ENCODE measurements around the gene STIM2. TPM values are rescaled to one million over a fixed set of nuclear protein-coding genes. Genes with fewer than 3 reads are reported as not detected.

STIM2 gene
- total and polyA plus RNA-seq, 10 of the 15 experiments (the other 5 are each of a cell fraction or from before 2014, with no cell fraction given), result 4.7 to 41.5 (median 16.9) TPM

DNA sequence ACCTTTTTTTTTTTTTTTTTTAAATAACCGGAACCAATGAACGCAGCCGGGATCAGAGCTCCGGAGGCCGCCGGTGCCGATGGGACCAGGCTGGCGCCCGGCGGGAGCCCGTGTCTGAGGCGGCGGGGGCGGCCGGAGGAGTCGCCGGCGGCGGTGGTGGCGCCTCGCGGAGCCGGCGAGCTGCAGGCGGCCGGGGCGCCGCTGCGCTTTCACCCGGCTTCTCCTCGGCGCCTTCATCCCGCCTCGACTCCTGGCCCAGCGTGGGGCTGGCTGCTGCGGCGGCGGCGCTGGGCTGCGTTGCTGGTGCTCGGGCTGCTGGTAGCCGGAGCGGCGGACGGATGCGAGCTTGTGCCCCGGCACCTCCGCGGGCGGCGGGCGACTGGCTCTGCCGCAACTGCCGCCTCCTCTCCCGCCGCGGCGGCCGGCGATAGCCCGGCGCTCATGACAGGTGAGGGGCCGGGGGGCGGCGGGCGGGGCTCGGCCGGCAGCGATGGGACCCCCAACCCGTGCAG is 337 bp downstream of the STIM2 start (continued):
- no peak for TF ChIP-seq SMAD5 (IDR thresholded peaks at IDR 0.05; ENCODE audit: low read depth)
- TF ChIP-seq, protein P1, sequence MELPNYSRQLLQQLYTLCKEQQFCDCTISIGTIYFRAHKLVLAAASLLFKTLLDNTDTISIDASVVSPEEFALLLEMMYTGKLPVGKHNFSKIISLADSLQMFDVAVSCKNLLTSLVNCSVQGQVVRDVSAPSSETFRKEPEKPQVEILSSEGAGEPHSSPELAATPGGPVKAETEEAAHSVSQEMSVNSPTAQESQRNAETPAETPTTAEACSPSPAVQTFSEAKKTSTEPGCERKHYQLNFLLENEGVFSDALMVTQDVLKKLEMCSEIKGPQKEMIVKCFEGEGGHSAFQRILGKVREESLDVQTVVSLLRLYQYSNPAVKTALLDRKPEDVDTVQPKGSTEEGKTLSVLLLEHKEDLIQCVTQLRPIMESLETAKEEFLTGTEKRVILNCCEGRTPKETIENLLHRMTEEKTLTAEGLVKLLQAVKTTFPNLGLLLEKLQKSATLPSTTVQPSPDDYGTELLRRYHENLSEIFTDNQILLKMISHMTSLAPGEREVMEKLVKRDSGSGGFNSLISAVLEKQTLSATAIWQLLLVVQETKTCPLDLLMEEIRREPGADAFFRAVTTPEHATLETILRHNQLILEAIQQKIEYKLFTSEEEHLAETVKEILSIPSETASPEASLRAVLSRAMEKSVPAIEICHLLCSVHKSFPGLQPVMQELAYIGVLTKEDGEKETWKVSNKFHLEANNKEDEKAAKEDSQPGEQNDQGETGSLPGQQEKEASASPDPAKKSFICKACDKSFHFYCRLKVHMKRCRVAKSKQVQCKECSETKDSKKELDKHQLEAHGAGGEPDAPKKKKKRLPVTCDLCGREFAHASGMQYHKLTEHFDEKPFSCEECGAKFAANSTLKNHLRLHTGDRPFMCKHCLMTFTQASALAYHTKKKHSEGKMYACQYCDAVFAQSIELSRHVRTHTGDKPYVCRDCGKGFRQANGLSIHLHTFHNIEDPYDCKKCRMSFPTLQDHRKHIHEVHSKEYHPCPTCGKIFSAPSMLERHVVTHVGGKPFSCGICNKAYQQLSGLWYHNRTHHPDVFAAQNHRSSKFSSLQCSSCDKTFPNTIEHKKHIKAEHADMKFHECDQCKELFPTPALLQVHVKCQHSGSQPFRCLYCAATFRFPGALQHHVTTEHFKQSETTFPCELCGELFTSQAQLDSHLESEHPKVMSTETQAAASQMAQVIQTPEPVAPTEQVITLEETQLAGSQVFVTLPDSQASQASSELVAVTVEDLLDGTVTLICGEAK (IDR thresholded peaks at IDR 0.05; ENCODE audit: borderline replicate concordance), result no peak
- TF ChIP-seq ZNF622 (IDR thresholded peaks at IDR 0.05), result no peak
- TF ChIP-seq CBX5 (IDR thresholded peaks at IDR 0.05; ENCODE audit: low read depth), result no peak
- TF ChIP-seq ZNF274 (IDR thresholded peaks at IDR 0.05; ENCODE audit: insufficient read depth, insufficient read length), result no peak
- TF ChIP-seq EP300 (IDR thresholded peaks at IDR 0.05; ENCODE audit: borderline replicate concordance in 1 of 2, control insufficient read depth in 1 of 2, low read depth in 2 of 2, low read length in 2 of 2), result no peak
- TF ChIP-seq NR2C1 (IDR thresholded peaks at IDR 0.05), result no peak
- peak; percentile 57; the same call in 1 of the 2 replicates for TF ChIP-seq GATAD2B (conservative IDR thresholded peaks at IDR 0.05; ENCODE audit: low read depth)
- TF ChIP-seq, protein P2, sequence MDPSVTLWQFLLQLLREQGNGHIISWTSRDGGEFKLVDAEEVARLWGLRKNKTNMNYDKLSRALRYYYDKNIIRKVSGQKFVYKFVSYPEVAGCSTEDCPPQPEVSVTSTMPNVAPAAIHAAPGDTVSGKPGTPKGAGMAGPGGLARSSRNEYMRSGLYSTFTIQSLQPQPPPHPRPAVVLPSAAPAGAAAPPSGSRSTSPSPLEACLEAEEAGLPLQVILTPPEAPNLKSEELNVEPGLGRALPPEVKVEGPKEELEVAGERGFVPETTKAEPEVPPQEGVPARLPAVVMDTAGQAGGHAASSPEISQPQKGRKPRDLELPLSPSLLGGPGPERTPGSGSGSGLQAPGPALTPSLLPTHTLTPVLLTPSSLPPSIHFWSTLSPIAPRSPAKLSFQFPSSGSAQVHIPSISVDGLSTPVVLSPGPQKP (IDR thresholded peaks at IDR 0.05; ENCODE audit: low read depth, low read length), result no peak
- TF ChIP-seq, protein P3, sequence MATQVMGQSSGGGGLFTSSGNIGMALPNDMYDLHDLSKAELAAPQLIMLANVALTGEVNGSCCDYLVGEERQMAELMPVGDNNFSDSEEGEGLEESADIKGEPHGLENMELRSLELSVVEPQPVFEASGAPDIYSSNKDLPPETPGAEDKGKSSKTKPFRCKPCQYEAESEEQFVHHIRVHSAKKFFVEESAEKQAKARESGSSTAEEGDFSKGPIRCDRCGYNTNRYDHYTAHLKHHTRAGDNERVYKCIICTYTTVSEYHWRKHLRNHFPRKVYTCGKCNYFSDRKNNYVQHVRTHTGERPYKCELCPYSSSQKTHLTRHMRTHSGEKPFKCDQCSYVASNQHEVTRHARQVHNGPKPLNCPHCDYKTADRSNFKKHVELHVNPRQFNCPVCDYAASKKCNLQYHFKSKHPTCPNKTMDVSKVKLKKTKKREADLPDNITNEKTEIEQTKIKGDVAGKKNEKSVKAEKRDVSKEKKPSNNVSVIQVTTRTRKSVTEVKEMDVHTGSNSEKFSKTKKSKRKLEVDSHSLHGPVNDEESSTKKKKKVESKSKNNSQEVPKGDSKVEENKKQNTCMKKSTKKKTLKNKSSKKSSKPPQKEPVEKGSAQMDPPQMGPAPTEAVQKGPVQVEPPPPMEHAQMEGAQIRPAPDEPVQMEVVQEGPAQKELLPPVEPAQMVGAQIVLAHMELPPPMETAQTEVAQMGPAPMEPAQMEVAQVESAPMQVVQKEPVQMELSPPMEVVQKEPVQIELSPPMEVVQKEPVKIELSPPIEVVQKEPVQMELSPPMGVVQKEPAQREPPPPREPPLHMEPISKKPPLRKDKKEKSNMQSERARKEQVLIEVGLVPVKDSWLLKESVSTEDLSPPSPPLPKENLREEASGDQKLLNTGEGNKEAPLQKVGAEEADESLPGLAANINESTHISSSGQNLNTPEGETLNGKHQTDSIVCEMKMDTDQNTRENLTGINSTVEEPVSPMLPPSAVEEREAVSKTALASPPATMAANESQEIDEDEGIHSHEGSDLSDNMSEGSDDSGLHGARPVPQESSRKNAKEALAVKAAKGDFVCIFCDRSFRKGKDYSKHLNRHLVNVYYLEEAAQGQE (IDR thresholded peaks at IDR 0.05; ENCODE audit: low read depth, low read length), result no peak
- 0 out of 2 replicates have a peak, but pooled peaks have one; percentile 6 for TF ChIP-seq SIN3A (IDR thresholded peaks at IDR 0.05; ENCODE audit: low read depth, low read length)
- TF ChIP-seq TARDBP (IDR thresholded peaks at IDR 0.05; ENCODE audit: borderline replicate concordance), result no peak
- no peak for TF ChIP-seq EZH2 (IDR thresholded peaks at IDR 0.05; ENCODE audit: borderline replicate concordance, control insufficient read depth, low read depth, low read length)
- TF ChIP-seq, protein P4, sequence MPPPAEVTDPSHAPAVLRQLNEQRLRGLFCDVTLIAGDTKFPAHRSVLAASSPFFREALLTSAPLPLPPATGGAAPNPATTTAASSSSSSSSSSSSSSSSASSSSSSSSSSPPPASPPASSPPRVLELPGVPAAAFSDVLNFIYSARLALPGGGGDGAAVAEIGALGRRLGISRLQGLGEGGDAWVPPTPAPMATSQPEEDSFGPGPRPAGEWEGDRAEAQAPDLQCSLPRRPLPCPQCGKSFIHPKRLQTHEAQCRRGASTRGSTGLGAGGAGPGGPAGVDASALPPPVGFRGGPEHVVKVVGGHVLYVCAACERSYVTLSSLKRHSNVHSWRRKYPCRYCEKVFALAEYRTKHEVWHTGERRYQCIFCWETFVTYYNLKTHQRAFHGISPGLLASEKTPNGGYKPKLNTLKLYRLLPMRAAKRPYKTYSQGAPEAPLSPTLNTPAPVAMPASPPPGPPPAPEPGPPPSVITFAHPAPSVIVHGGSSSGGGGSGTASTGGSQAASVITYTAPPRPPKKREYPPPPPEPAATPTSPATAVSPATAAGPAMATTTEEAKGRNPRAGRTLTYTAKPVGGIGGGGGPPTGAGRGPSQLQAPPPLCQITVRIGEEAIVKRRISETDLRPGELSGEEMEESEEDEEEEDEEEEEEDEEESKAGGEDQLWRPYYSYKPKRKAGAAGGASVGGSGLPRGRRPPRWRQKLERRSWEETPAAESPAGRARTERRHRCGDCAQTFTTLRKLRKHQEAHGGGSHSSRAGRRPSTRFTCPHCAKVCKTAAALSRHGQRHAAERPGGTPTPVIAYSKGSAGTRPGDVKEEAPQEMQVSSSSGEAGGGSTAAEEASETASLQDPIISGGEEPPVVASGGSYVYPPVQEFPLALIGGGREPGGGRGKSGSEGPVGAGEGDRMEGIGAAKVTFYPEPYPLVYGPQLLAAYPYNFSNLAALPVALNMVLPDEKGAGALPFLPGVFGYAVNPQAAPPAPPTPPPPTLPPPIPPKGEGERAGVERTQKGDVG (CRISPR knock-in tag; IDR thresholded peaks at IDR 0.05), result no peak
- no peak for TF ChIP-seq PML (IDR thresholded peaks at IDR 0.05; ENCODE audit: low read length)

All from GM12878 (cell line).